ENCODE results near the gene C11orf21.

C11orf21 gene

DNA sequence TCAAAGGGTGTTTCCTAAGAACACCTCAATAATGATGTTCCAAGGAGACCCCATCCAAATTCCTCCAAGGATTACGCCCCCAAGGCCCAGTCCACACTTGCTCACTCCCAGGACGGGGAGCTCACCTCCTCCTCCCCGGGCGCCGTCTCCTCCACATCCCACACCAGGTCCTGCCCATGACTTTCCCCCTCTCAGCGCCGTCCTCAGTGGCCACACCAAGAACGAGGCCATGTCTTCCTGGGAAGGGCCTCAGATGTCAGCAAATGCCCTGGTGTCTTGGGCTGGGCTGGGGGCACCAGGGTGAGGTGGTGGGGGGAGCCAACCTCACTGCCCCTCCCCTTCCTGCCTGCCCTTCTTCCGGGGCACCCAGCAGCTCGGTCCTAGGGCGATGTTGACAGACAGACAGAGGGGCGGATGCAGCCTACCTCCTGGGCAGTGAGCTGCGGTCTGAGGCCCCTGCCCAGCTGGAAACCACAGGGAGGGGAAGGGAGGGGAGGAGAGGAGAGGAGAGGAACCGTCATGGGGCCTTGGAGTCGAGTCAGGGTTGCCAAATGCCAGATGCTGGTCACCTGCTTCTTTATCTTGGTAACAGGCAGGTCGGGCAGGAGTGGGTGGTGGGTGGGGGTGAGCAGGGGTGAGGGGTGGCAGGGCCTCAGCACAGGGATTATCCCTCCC lies at the start of gene C11orf21, which contains the start of gene TSPAN32:
Gene C11orf21 (minus strand): TSS at position 288 of the 675 bp plus-strand sequence. CDS start 110 bp downstream, at position 178.
Gene TSPAN32 (plus strand): TSS at position 383 of the 675 bp plus-strand sequence. CDS start 137 bp downstream, at position 520.
- Histone ChIP-seq H4K20me1 (ENCODE audit: low read depth, low read length) (no peaks in the 10 kb centered on the region), H3K79me2 (ENCODE audit: insufficient read depth, low read length) (no peaks in the 10 kb centered on the region), H3K4me3 (ENCODE audit: insufficient read depth, low read length, poor library complexity, severe bottlenecking) (no peak within 1 kb of the TSS), H3K9me3 (ENCODE audit: insufficient read depth, low read length) (no peaks in the 10 kb centered on the region), H3K36me3 (ENCODE audit: low read length) (no peaks in the 10 kb centered on the region), H3K9me2 (replicated peaks; ENCODE audit: insufficient read depth, low read length) (no peaks in the 10 kb centered on the region), H3K9ac (ENCODE audit: low read length) (no peak within 1 kb of the TSS), H3K4me2 (ENCODE audit: low read depth, low read length, poor library complexity, severe bottlenecking) (no peak within 1 kb of the TSS), H3K27me3 (ENCODE audit: low read length) (no peaks in the 10 kb centered on the region), H3F3A (ENCODE audit: insufficient read depth) (no peaks in the 10 kb centered on the region), H3K27ac (ENCODE audit: low read depth, low read length) (no peak within 1 kb of the TSS), H2AFZ (ENCODE audit: low read depth, low read length, severe bottlenecking) (no peak within 1 kb of the TSS)
- TF ChIP-seq, protein P1, sequence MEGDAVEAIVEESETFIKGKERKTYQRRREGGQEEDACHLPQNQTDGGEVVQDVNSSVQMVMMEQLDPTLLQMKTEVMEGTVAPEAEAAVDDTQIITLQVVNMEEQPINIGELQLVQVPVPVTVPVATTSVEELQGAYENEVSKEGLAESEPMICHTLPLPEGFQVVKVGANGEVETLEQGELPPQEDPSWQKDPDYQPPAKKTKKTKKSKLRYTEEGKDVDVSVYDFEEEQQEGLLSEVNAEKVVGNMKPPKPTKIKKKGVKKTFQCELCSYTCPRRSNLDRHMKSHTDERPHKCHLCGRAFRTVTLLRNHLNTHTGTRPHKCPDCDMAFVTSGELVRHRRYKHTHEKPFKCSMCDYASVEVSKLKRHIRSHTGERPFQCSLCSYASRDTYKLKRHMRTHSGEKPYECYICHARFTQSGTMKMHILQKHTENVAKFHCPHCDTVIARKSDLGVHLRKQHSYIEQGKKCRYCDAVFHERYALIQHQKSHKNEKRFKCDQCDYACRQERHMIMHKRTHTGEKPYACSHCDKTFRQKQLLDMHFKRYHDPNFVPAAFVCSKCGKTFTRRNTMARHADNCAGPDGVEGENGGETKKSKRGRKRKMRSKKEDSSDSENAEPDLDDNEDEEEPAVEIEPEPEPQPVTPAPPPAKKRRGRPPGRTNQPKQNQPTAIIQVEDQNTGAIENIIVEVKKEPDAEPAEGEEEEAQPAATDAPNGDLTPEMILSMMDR (IDR thresholded peaks at IDR 0.05; ENCODE audit: insufficient read depth, low read length, poor library complexity, severe bottlenecking): no peak
- TF ChIP-seq EZH2phosphoT487 (conservative IDR thresholded peaks at IDR 0.05; ENCODE audit: low read length): no peak

DNA sequence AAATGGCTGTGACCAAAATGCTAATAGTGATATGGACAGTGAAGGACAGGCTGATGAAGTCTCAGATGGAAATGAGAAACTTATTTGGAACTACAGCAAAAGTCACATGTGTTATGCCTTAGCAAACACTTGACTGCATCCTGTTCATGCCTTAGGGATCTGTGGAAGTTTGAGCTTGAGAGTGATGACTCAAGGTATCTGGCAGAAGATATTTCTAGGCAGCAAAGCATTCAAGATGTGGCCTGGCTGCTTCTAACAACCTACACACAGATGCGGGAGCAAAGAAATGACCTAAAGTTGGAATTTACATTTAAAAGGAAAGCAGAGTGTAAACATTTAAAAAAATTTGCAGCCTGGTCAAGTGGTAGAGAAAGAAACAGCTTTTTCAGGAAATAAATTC lies 47.3 kb upstream of the C11orf21 start:
- TF ChIP-seq, protein P1 (IDR thresholded peaks at IDR 0.05; ENCODE audit: insufficient read depth, low read length, poor library complexity, severe bottlenecking): no peak
- no peak for TF ChIP-seq EZH2phosphoT487 (conservative IDR thresholded peaks at IDR 0.05; ENCODE audit: low read length)
- no peak overlapping the region for H2AFZ ChIP-seq (ENCODE audit: low read depth, low read length, severe bottlenecking)

DNA sequence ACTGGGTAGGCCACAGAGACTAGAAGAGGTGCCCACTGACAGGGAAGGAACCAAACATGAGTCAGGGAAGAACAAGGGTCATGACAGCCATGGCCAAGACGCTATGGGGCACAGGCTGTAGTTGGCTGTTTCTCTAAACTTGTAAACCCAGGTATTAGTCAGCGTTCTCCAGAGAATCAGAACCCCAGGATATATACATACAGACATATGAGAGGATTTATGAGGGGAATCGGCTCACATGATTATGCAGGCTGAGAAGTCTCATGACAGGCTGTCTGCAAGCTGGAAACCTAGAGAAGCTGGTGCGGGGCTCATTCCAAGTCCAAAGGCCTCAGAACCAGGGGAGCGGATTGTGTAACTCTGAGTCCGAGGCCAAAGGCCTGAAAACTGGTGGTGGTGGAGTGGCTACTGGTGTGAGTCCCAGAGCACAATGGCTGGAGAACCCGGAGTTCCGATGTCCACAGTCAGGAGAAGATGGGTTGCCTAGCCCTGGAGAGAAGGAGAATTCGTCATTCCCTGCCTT lies 45.7 kb upstream of the C11orf21 start:
- no peak overlapping the region for H3K4me2 ChIP-seq (ENCODE audit: low read depth, low read length, poor library complexity, severe bottlenecking)
- H3K9ac ChIP-seq (ENCODE audit: low read length): no peak overlapping the region
- peaks cover 18% of the 10 kb centered on the region; the same call in 1 of the 2 replicates for H3K9me3 ChIP-seq (ENCODE audit: insufficient read depth, low read length)
- H3K27ac ChIP-seq (ENCODE audit: low read depth, low read length): no peak overlapping the region
- no peaks in the 10 kb centered on the region for H4K20me1 ChIP-seq (ENCODE audit: low read depth, low read length)
- H3K36me3 ChIP-seq (ENCODE audit: low read length): no peaks in the 10 kb centered on the region
- TF ChIP-seq EZH2phosphoT487 (conservative IDR thresholded peaks at IDR 0.05; ENCODE audit: low read length): no peak
- TF ChIP-seq, protein P1 (IDR thresholded peaks at IDR 0.05; ENCODE audit: insufficient read depth, low read length, poor library complexity, severe bottlenecking): no peak
- 0 out of 2 replicates have a peak, but pooled peaks cover 5% of the 10 kb centered on the region for H3K27me3 ChIP-seq (ENCODE audit: low read length)
- H3F3A ChIP-seq (ENCODE audit: insufficient read depth): no peaks in the 10 kb centered on the region
- no peaks in the 10 kb centered on the region for H3K9me2 ChIP-seq (replicated peaks; ENCODE audit: insufficient read depth, low read length)
- H3K79me2 ChIP-seq (ENCODE audit: insufficient read depth, low read length): no peaks in the 10 kb centered on the region
- no peak overlapping the region for H2AFZ ChIP-seq (ENCODE audit: low read depth, low read length, severe bottlenecking)
- H3K4me3 ChIP-seq (ENCODE audit: insufficient read depth, low read length, poor library complexity, severe bottlenecking): no peak overlapping the region

More for the DNA sequence above, 47.3 kb upstream of the C11orf21 start:
- Histone ChIP-seq H3K36me3 (ENCODE audit: low read length) (no peaks in the 10 kb centered on the region), H3K9me2 (replicated peaks; ENCODE audit: insufficient read depth, low read length) (no peaks in the 10 kb centered on the region), H3K9ac (ENCODE audit: low read length) (no peak overlapping the region), H3K4me3 (ENCODE audit: insufficient read depth, low read length, poor library complexity, severe bottlenecking) (no peak overlapping the region), H3K4me2 (ENCODE audit: low read depth, low read length, poor library complexity, severe bottlenecking) (no peak overlapping the region), H3F3A (ENCODE audit: insufficient read depth) (no peaks in the 10 kb centered on the region), H3K27ac (ENCODE audit: low read depth, low read length) (no peak overlapping the region), H3K9me3 (ENCODE audit: insufficient read depth, low read length) (0 out of 2 replicates have a peak, but pooled peaks cover 6% of the 10 kb centered on the region), H4K20me1 (ENCODE audit: low read depth, low read length) (no peaks in the 10 kb centered on the region), H3K79me2 (ENCODE audit: insufficient read depth, low read length) (no peaks in the 10 kb centered on the region), H3K27me3 (ENCODE audit: low read length) (no peaks in the 10 kb centered on the region)
